HepG2 (cell line): Measurements from ENCODE around the gene GTF2A2. TPM values are rescaled to one million over a fixed set of nuclear protein-coding genes. Genes with fewer than 3 reads are reported as not detected.

Experiments used
- DNMT1 ChIP-seq: sonication (generic); formaldehyde crosslinking; IDR thresholded peaks from 2 replicates; pipeline ENCODE4 v1.5.1; 2020; ENCODE audit warnings: mild to moderate bottlenecking, missing genetic modification reagents
- HOXD1 ChIP-seq: sonication (generic); formaldehyde crosslinking; IDR thresholded peaks from 2 replicates; pipeline ENCODE4 v1.5.0; 2020; ENCODE audit warnings: missing genetic modification reagents
- KMT2A ChIP-seq: sonication (generic); formaldehyde crosslinking; IDR thresholded peaks from 2 replicates; pipeline ENCODE4 v1.4.0; 2020; ENCODE audit warnings: missing genetic modification reagents
- KMT2B ChIP-seq: IDR thresholded peaks from 2 replicates; pipeline ENCODE4 v1.6.1; 2016; ENCODE audit warnings: missing genetic modification reagents, missing compliant biosample characterization
- PHB2 ChIP-seq: fragments of 450-650 bp; IDR thresholded peaks from 2 replicates; pipeline ENCODE4 v1.6.1; 2018; ENCODE audit not compliant: partially characterized antibody
- SALL2 ChIP-seq: sonication (generic); formaldehyde crosslinking; IDR thresholded peaks from 2 replicates; pipeline ENCODE4 v1.8.1; 2023; ENCODE audit warnings: mild to moderate bottlenecking, missing genetic modification reagents, inconsistent platforms
- SAP130 ChIP-seq: IDR thresholded peaks from 2 replicates; pipeline ENCODE4 v1.6.1; 2016; ENCODE audit warnings: low read depth
- SKI ChIP-seq: fragments of 450-650 bp; IDR thresholded peaks from one replicate; pipeline ENCODE4 v1.6.1; 2018; ENCODE audit warnings: mild to moderate bottlenecking; ENCODE audit not compliant: partially characterized antibody
- SMAD3 ChIP-seq: sonication (generic); formaldehyde crosslinking; IDR thresholded peaks from 2 replicates; pipeline ENCODE4 v1.4.0; 2020; ENCODE audit warnings: missing genetic modification reagents
- SMARCE1 ChIP-seq: fragments of 450-650 bp; IDR thresholded peaks from 2 replicates; pipeline ENCODE4 v1.6.1; 2017; ENCODE audit warnings: borderline replicate concordance
- SOX13 ChIP-seq, 3 experiments: fragments of 450-650 bp in 1 of 3; sonication (generic) in 1 of 3; formaldehyde crosslinking in 1 of 3; IDR thresholded peaks in 2 of 3; conservative IDR thresholded peaks in 1 of 3; 2 replicates each; pipeline versions ENCODE4 v1.5.0 to v1.6.1; 2016 to 2020; ENCODE audit warnings: antibody characterized with exemption in 1 of 3, mild to moderate bottlenecking in 1 of 3, missing compliant biosample characterization in 1 of 3, missing genetic modification reagents in 1 of 3, moderate library complexity in 1 of 3
- STAT5B ChIP-seq: sonication (generic); formaldehyde crosslinking; IDR thresholded peaks from 2 replicates; pipeline ENCODE4 v1.4.0; 2020; ENCODE audit warnings: missing genetic modification reagents
- ZC3H13 ChIP-seq: sonication (generic); formaldehyde crosslinking; IDR thresholded peaks from 2 replicates; pipeline ENCODE4 v1.8.1; 2023; ENCODE audit warnings: mild to moderate bottlenecking, missing genetic modification reagents, moderate library complexity
- ZIK1 ChIP-seq: sonication (generic); formaldehyde crosslinking; IDR thresholded peaks from 2 replicates; pipeline ENCODE4 v1.5.0; 2020; ENCODE audit warnings: mild to moderate bottlenecking, low read depth, missing genetic modification reagents, borderline replicate concordance
- ZNF232 ChIP-seq: sonication (generic); formaldehyde crosslinking; IDR thresholded peaks from 2 replicates; pipeline ENCODE4 v1.4.0; 2020; ENCODE audit warnings: missing genetic modification reagents, borderline replicate concordance
- ZNF572 ChIP-seq: sonication (generic); formaldehyde crosslinking; IDR thresholded peaks from 2 replicates; pipeline ENCODE4 v1.5.1; 2020; ENCODE audit warnings: mild to moderate bottlenecking, missing genetic modification reagents
- polyA plus RNA-seq, 8 experiments: library from polyadenylated mRNA; depleted of rRNA in 3 of 8; stranded (reverse) in 7 of 8; unstranded in 1 of 8; fragments of >200 nt; fragmentation: Illumina TruSeq in 4 of 8; extraction: Trizol in 4 of 8; gene quantifications; 2 replicates each; pipeline versions ENCODE4 v1.2.1 to v1.2.3, GENCODE V29; 2011 to 2016; ENCODE audit warnings: low read depth in 4 of 8, missing spikeins in 1 of 8, mixed read lengths in 1 of 8; ENCODE audit not compliant: insufficient read depth in 1 of 8
- total RNA-seq, 5 experiments: library from RNA; depleted of rRNA; stranded (reverse); fragments of >200 nt; fragmentation: Illumina TruSeq; extraction: Trizol; gene quantifications; 2 replicates each; pipeline ENCODE4 v1.2.3, GENCODE V29; 2016; ENCODE audit warnings: low read depth in 1 of 5
- TF ChIP-seq, protein P1 (sequence below): sonication (generic); formaldehyde crosslinking; IDR thresholded peaks from 2 replicates; pipeline ENCODE4 v1.4.0; 2020; ENCODE audit warnings: mild to moderate bottlenecking, missing genetic modification reagents
- TF ChIP-seq, protein P2 (sequence below): sonication (generic); formaldehyde crosslinking; conservative IDR thresholded peaks from 2 replicates; pipeline ENCODE4 v1.5.0; 2020; ENCODE audit warnings: missing genetic modification reagents
- TF ChIP-seq, protein P3 (sequence below): sonication (generic); formaldehyde crosslinking; IDR thresholded peaks from 2 replicates; pipeline ENCODE4 v1.9.0; 2022; ENCODE audit warnings: missing genetic modification reagents, mild to moderate bottlenecking, borderline replicate concordance
- TF ChIP-seq, protein P4 (sequence below): sonication (generic); formaldehyde crosslinking; IDR thresholded peaks from 2 replicates; pipeline ENCODE4 v1.8.0; 2022; ENCODE audit warnings: missing genetic modification reagents, mild to moderate bottlenecking, borderline replicate concordance
- TF ChIP-seq, protein P5 (sequence below): sonication (generic); formaldehyde crosslinking; IDR thresholded peaks from 2 replicates; pipeline ENCODE4 v1.4.0; 2020; ENCODE audit warnings: missing genetic modification reagents

The GTF2A2 gene
- total and polyA plus RNA-seq, 2 of the 13 experiments (the other 11 are each of a cell fraction or from before 2014, with no cell fraction given), result 24.4 to 106 TPM

DNA sequence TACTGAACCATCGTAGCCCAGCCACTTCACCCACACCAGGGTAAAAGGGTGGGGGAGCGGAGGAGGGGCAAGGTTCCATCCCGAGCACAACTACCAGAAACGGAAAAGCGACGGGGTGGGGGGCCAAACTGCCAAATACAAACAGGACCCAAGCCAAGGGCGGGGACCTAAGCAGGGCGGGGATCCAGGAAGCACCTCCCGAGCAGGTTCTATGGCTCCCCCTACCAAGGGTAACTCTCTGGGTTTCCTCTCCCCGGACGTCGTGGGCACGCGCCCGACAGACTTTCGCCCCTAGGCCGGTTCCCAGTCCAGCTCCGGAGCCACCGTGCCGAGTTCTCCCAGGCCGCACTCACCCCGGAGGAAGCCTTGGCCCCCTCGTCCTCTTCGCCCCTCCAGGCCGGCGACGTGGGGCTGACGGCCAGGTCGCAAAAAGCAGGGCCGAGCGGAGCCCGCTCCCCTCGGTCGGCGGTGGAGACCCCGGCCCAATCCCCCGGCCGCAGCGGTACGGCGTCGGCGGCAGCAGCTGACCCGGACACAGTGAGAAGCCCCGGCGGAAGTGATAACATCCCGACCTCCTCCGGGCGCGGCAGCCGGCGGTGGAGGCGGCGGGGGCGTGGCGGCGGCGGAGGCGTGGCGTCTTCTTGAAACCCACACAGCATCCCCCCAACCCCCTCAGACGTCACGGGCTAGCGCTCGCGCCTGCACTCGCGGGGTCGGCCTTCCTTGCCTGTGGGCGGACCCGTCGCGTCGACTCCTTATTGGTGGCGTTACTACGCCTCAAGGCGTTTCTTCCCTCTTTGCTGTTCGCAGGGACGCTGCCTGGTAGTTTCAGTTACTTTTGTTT is 31.7 kb upstream of the GTF2A2 start, which contains the start of gene BNIP2 (continued):
- TF ChIP-seq ZNF572 (CRISPR knock-in tag), result no peak
- TF ChIP-seq, protein P1, sequence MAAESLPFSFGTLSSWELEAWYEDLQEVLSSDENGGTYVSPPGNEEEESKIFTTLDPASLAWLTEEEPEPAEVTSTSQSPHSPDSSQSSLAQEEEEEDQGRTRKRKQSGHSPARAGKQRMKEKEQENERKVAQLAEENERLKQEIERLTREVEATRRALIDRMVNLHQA (CRISPR knock-in tag), result no peak
- TF ChIP-seq, protein P2, sequence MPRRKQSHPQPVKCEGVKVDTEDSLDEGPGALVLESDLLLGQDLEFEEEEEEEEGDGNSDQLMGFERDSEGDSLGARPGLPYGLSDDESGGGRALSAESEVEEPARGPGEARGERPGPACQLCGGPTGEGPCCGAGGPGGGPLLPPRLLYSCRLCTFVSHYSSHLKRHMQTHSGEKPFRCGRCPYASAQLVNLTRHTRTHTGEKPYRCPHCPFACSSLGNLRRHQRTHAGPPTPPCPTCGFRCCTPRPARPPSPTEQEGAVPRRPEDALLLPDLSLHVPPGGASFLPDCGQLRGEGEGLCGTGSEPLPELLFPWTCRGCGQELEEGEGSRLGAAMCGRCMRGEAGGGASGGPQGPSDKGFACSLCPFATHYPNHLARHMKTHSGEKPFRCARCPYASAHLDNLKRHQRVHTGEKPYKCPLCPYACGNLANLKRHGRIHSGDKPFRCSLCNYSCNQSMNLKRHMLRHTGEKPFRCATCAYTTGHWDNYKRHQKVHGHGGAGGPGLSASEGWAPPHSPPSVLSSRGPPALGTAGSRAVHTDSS (CRISPR knock-in tag), result no peak
- TF ChIP-seq SALL2, result peak; percentile 71; the same call in 1 of the 2 replicates
- no peak for TF ChIP-seq DNMT1 (CRISPR knock-in tag)
- TF ChIP-seq ZIK1, result no peak
- TF ChIP-seq, protein P3, sequence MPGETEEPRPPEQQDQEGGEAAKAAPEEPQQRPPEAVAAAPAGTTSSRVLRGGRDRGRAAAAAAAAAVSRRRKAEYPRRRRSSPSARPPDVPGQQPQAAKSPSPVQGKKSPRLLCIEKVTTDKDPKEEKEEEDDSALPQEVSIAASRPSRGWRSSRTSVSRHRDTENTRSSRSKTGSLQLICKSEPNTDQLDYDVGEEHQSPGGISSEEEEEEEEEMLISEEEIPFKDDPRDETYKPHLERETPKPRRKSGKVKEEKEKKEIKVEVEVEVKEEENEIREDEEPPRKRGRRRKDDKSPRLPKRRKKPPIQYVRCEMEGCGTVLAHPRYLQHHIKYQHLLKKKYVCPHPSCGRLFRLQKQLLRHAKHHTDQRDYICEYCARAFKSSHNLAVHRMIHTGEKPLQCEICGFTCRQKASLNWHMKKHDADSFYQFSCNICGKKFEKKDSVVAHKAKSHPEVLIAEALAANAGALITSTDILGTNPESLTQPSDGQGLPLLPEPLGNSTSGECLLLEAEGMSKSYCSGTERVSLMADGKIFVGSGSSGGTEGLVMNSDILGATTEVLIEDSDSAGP, result peak; percentile 77; the same call in 1 of the 2 replicates
- TF ChIP-seq SMARCE1, result no peak
- TF ChIP-seq SMAD3, result no peak
- TF ChIP-seq, protein P4, sequence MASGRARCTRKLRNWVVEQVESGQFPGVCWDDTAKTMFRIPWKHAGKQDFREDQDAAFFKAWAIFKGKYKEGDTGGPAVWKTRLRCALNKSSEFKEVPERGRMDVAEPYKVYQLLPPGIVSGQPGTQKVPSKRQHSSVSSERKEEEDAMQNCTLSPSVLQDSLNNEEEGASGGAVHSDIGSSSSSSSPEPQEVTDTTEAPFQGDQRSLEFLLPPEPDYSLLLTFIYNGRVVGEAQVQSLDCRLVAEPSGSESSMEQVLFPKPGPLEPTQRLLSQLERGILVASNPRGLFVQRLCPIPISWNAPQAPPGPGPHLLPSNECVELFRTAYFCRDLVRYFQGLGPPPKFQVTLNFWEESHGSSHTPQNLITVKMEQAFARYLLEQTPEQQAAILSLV (CRISPR knock-in tag), result peak; percentile 91; the same call in 1 of the 2 replicates
- TF ChIP-seq STAT5B (CRISPR knock-in tag), result no peak
- TF ChIP-seq SKI, result peak; percentile 79
- peak; percentile 92 for TF ChIP-seq SAP130
- TF ChIP-seq ZC3H13 (CRISPR knock-in tag), result no peak
- TF ChIP-seq KMT2B (CRISPR knock-in tag), result peak; percentile 89
- TF ChIP-seq PHB2, result no peak
- TF ChIP-seq, protein P5, sequence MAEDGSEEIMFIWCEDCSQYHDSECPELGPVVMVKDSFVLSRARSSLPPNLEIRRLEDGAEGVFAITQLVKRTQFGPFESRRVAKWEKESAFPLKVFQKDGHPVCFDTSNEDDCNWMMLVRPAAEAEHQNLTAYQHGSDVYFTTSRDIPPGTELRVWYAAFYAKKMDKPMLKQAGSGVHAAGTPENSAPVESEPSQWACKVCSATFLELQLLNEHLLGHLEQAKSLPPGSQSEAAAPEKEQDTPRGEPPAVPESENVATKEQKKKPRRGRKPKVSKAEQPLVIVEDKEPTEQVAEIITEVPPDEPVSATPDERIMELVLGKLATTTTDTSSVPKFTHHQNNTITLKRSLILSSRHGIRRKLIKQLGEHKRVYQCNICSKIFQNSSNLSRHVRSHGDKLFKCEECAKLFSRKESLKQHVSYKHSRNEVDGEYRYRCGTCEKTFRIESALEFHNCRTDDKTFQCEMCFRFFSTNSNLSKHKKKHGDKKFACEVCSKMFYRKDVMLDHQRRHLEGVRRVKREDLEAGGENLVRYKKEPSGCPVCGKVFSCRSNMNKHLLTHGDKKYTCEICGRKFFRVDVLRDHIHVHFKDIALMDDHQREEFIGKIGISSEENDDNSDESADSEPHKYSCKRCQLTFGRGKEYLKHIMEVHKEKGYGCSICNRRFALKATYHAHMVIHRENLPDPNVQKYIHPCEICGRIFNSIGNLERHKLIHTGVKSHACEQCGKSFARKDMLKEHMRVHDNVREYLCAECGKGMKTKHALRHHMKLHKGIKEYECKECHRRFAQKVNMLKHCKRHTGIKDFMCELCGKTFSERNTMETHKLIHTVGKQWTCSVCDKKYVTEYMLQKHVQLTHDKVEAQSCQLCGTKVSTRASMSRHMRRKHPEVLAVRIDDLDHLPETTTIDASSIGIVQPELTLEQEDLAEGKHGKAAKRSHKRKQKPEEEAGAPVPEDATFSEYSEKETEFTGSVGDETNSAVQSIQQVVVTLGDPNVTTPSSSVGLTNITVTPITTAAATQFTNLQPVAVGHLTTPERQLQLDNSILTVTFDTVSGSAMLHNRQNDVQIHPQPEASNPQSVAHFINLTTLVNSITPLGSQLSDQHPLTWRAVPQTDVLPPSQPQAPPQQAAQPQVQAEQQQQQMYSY (CRISPR knock-in tag), result peak; percentile 79
- peak; percentile 88; the same call in 1 of the 2 replicates for TF ChIP-seq KMT2A (CRISPR knock-in tag)
- TF ChIP-seq SOX13 (IDR thresholded peaks at IDR 0.05), result no peak
- no peak for TF ChIP-seq SOX13 (CRISPR knock-in tag; conservative IDR thresholded peaks at IDR 0.05 in 1 of 2, IDR thresholded peaks at IDR 0.05 in 1 of 2)
- TF ChIP-seq HOXD1 (CRISPR knock-in tag), result peak; percentile 87; the same call in 1 of the 2 replicates
- peak; percentile 75 for TF ChIP-seq ZNF232 (CRISPR knock-in tag)
